HepG2 (cell line): ENCODE results near the gene UGT1A8.

ENCODE experiments used
- ATF3 ChIP-seq: sonication (generic); formaldehyde crosslinking; IDR thresholded peaks from 2 replicates; pipeline ENCODE4 v1.4.0; 2020; ENCODE audit warnings: missing genetic modification reagents
- CREB1 ChIP-seq, 2 experiments: fragments of 450-650 bp in 1 of 2; IDR thresholded peaks; 2 replicates each; pipeline ENCODE4 v1.6.1; 2016 to 2017; ENCODE audit warnings: control low read depth in 1 of 2, mild to moderate bottlenecking in 1 of 2, missing compliant biosample characterization in 1 of 2, missing genetic modification characterization in 1 of 2
- CTCF ChIP-seq: sonication (generic); formaldehyde crosslinking; IDR thresholded peaks from 2 replicates; pipeline ENCODE4 v1.5.0; 2020; ENCODE audit warnings: mild to moderate bottlenecking, missing genetic modification reagents, moderate library complexity
- ETV6 ChIP-seq: sonication (generic); formaldehyde crosslinking; conservative IDR thresholded peaks from 2 replicates; pipeline ENCODE4 v1.4.0; 2020; ENCODE audit warnings: missing genetic modification reagents
- FLYWCH1 ChIP-seq: sonication (generic); formaldehyde crosslinking; IDR thresholded peaks from 2 replicates; pipeline ENCODE4 v1.8.1; 2023; ENCODE audit warnings: mild to moderate bottlenecking, missing genetic modification reagents
- FOXK2 ChIP-seq: fragments of 450-650 bp; IDR thresholded peaks from 2 replicates; pipeline ENCODE4 v1.6.1; 2016
- NFRKB ChIP-seq: fragments of 450-650 bp; IDR thresholded peaks from 2 replicates; pipeline ENCODE4 v1.6.1; 2017
- NFYB ChIP-seq: sonication (generic); formaldehyde crosslinking; IDR thresholded peaks from 2 replicates; pipeline ENCODE4 v1.4.0; 2020; ENCODE audit warnings: missing genetic modification reagents
- NR0B2 ChIP-seq: sonication (generic); formaldehyde crosslinking; IDR thresholded peaks from 2 replicates; pipeline ENCODE4 v1.4.0; 2020; ENCODE audit warnings: mild to moderate bottlenecking, missing genetic modification reagents
- PBX2 ChIP-seq: IDR thresholded peaks from 2 replicates; pipeline ENCODE4 v1.6.1; 2016; ENCODE audit warnings: control low read depth
- POLR2A ChIP-seq, 2 experiments: IDR thresholded peaks; 2 replicates each; pipeline ENCODE4 v1.6.1; 2011; ENCODE audit warnings: low read depth in 2 of 2, low read length in 2 of 2, mild to moderate bottlenecking in 1 of 2, moderate library complexity in 1 of 2; ENCODE audit not compliant: insufficient read depth in 1 of 2
- ZHX1 ChIP-seq: sonication (generic); formaldehyde crosslinking; IDR thresholded peaks from 2 replicates; pipeline ENCODE4 v1.8.1; 2022; ENCODE audit warnings: low read depth, mild to moderate bottlenecking, missing genetic modification reagents

- no peak for TF ChIP-seq FOXK2
- TF ChIP-seq POLR2A (IDR thresholded peaks at IDR 0.05; ENCODE audit: insufficient read depth in 1 of 2, low read depth in 2 of 2, low read length in 2 of 2), result no peak
- TF ChIP-seq NFYB (CRISPR knock-in tag), result no peak
- no peak for TF ChIP-seq PBX2 (CRISPR knock-in tag)
- TF ChIP-seq FLYWCH1, result no peak
- no peak for TF ChIP-seq CTCF
- TF ChIP-seq ATF3 (CRISPR knock-in tag), result no peak
- TF ChIP-seq NR0B2 (CRISPR knock-in tag), result no peak
- no peak for TF ChIP-seq CREB1 (IDR thresholded peaks at IDR 0.05)
- TF ChIP-seq CREB1 (CRISPR knock-in tag; IDR thresholded peaks at IDR 0.05), result no peak
- TF ChIP-seq ZHX1 (CRISPR knock-in tag), result no peak
- TF ChIP-seq NFRKB, result no peak
- no peak for TF ChIP-seq ETV6
Observed at GRCh38 chr2:233588400-233588799, 29.0 kb upstream of the UGT1A8 start.
